CD4-positive, alpha-beta T cell treated with Interleukin-10 for 1 hour (primary cell): ENCODE data around the gene CD300C.
"Not testable (repeated sequence)": the region's sequence is repeated elsewhere in the genome, so short reads cannot be mapped to it uniquely, and the experiment has no call there.

Experiments
- DNase-seq: peaks from one replicate; pipeline ENCODE4 v3.0.0-alpha.2; 2020

The CD300C gene

GRCh38 chr17:74545843-74546230 lies at the start of gene CD300C:
CD300C (minus strand) TSS chr17:74546115; CDS start chr17:74545782, 333 bp downstream.
- DNase-seq = peak; percentile 15

GRCh38 chr17:74595037-74595750 lies 49.3 kb upstream of the CD300C start:
- DNase-seq = no peak

GRCh38 chr17:74592087-74592990 lies 46.4 kb upstream of the CD300C start, which contains the start of gene CD300LD:
CD300LD (minus strand) TSS chr17:74592283; CDS start chr17:74592202, 81 bp downstream.
- no peak for DNase-seq

- DNase-seq = no peak
Measured at GRCh38 chr17:74591503-74591902, 45.6 kb upstream of the CD300C start.

GRCh38 chr17:74585711-74586110 lies 39.8 kb upstream of the CD300C start:
- no peak for DNase-seq

- DNase-seq = no peak
Measured at GRCh38 chr17:74584292-74585060, 38.6 kb upstream of the CD300C start.

GRCh38 chr17:74582633-74583032 lies 36.7 kb upstream of the CD300C start:
- DNase-seq = no peak

GRCh38 chr17:74579900-74580299 lies 34.0 kb upstream of the CD300C start:
- no peak for DNase-seq

GRCh38 chr17:74578979-74579378 lies 33.1 kb upstream of the CD300C start:
- no peak for DNase-seq

- DNase-seq = no peak
Measured at GRCh38 chr17:74574489-74575142, 28.7 kb upstream of the CD300C start.

- not testable (repeated sequence) for DNase-seq
Measured at GRCh38 chr17:74573635-74574034, 27.7 kb upstream of the CD300C start.

GRCh38 chr17:74573169-74573568 lies 27.3 kb upstream of the CD300C start:
- no peak for DNase-seq

- no peak for DNase-seq
Measured at GRCh38 chr17:74571621-74572270, 25.8 kb upstream of the CD300C start.

GRCh38 chr17:74569020-74570003 lies 23.4 kb upstream of the CD300C start:
- DNase-seq = peak; percentile 21

GRCh38 chr17:74568106-74568873 lies 22.4 kb upstream of the CD300C start:
- no peak for DNase-seq

- no peak for DNase-seq
Measured at GRCh38 chr17:74567397-74567796, 21.5 kb upstream of the CD300C start, which contains the start of gene CD300H. CD300H (minus strand) TSS chr17:74567509.

- DNase-seq = peak; percentile 28
Measured at GRCh38 chr17:74566132-74566753, 20.3 kb upstream of the CD300C start.

- DNase-seq = no peak
Measured at GRCh38 chr17:74565126-74565525, 19.2 kb upstream of the CD300C start.

GRCh38 chr17:74563358-74563757 lies 17.4 kb upstream of the CD300C start:
- no peak for DNase-seq
